ENCODE measurements around the gene NUAK1.

NUAK1 gene

GRCh38 chr12:106110626-106111300 lies 28.0 kb downstream of the NUAK1 start:
- DNase-seq (ENCODE audit: low read depth) = no peak
- H3K4me3 ChIP-seq (ENCODE audit: low read depth, low read length) = no peak overlapping the region
- TF ChIP-seq CTCF (IDR thresholded peaks at IDR 0.05; ENCODE audit: insufficient read depth, low read depth, low read length, missing control alignments) = no peak

GRCh38 chr12:106109168-106109910 lies 29.4 kb downstream of the NUAK1 start:
- no peak overlapping the region for H3K4me3 ChIP-seq (ENCODE audit: low read depth, low read length)
- no peak for DNase-seq (ENCODE audit: low read depth)
- TF ChIP-seq CTCF (IDR thresholded peaks at IDR 0.05; ENCODE audit: insufficient read depth, low read depth, low read length, missing control alignments) = no peak

DNA sequence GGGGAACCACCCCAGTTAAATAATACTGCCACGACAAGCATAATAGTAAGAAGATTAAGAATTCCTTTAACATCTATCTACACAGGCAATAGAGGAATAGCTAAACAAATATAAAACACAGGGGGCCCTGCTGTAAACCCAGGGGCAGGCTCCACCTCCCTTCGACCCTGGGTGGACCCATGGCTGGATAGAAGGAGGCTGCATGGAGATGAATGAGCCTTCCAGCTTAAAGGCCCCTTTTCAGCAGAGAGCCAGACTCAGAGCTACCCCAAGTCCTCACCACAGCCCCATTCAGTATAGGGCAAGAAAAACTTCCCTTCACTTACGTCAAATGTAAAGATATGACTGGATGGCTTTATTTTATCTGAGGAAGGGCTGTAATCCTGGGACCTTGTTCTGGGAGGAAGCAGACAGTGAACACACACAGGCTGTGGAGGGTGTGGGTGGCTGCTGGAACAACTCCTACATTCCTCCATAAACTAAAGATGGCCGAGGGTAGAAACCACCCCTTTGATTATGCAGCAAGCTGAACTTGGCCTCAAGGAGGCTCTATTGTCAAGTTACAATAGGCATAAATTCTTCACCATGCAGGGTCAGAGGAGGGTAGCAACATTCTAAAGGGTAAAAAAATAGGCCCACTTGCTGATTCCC lies 30.4 kb downstream of the NUAK1 start:
- no peak for TF ChIP-seq CTCF (IDR thresholded peaks at IDR 0.05; ENCODE audit: insufficient read depth, low read depth, low read length, missing control alignments)
- no peak for DNase-seq (ENCODE audit: low read depth)
- no peak overlapping the region for H3K4me3 ChIP-seq (ENCODE audit: low read depth, low read length)

- DNase-seq (ENCODE audit: low read depth) = no peak
- no peak overlapping the region for H3K4me3 ChIP-seq (ENCODE audit: low read depth, low read length)
- no peak for TF ChIP-seq CTCF (IDR thresholded peaks at IDR 0.05; ENCODE audit: insufficient read depth, low read depth, low read length, missing control alignments)
These were observed 31.2 kb downstream of the NUAK1 start for GRCh38 chr12:106107566-106107965.

- no peak overlapping the region for H3K4me3 ChIP-seq (ENCODE audit: low read depth, low read length)
- no peak for DNase-seq (ENCODE audit: low read depth)
- TF ChIP-seq CTCF (IDR thresholded peaks at IDR 0.05; ENCODE audit: insufficient read depth, low read depth, low read length, missing control alignments) = no peak
These were observed 31.9 kb downstream of the NUAK1 start for GRCh38 chr12:106106892-106107291.

DNA sequence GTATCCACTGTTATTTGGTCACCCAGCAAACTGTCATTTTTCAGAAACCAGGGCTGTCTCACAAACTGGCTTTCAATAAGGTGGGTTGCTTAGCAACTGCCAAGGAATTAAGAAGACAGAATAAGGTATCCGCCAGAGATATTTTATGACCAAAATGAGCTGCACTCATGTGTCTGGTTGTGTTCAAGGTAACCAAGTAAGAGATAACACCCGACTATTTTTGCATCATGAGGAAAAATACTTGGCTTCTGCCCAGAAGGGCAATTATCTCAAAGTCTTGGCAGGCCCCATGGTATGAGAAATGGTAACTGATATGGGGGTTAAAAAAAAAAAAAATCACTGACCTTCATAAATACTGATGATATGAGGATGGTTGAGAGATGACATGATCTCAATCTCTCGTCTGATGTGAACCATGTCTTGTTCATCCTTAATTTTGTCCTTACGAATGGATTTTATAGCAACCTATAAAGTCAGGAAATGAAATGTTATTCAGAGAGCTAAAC lies 32.6 kb downstream of the NUAK1 start:
- no peak overlapping the region for H3K4me3 ChIP-seq (ENCODE audit: low read depth, low read length)
- no peak for TF ChIP-seq CTCF (IDR thresholded peaks at IDR 0.05; ENCODE audit: insufficient read depth, low read depth, low read length, missing control alignments)
- DNase-seq (ENCODE audit: low read depth) = no peak

Measured in GM12865 (cell line).